ENCODE data around the gene TAL1.
A peak's percentile ranks its signal among the peaks of the same experiment; 100 is the strongest.
"Not testable (repeated sequence)": the region's sequence is repeated elsewhere in the genome, so short reads cannot be mapped to it uniquely, and the experiment has no call there.

The TAL1 gene

DNA sequence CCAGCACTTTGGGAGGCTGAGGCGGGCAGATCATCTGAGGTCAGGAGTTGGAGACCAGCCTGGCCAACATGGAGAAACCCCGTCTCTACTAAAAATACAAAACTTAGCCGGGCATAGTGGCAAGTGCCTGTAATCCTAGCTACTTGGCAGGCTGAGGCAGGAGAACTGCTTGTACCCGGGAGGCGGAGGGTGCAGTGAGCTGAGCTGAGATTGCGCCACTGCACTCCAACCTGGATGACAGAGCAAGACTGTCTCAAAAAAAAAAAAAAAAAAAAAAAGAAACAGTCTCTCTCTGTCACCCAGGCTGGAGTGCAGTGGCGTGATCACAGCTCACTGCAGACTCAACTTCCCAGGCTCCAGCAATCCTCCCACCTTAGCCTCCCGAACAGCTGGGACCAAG is 33.5 kb upstream of the TAL1 start:
- not testable (repeated sequence) for H3K4me3 ChIP-seq (ENCODE audit: insufficient read depth in 1 of 2, low read depth in 1 of 2, low read length in 2 of 2); H3K4me1 ChIP-seq (ENCODE audit: control insufficient read depth, insufficient read depth, low read depth, low read length); H3K36me3 ChIP-seq (ENCODE audit: control insufficient read depth in 1 of 2, insufficient read depth in 2 of 2, low read depth in 1 of 2, low read length in 2 of 2); H3K27ac ChIP-seq (ENCODE audit: low read length, poor library complexity, severe bottlenecking); H3K27me3 ChIP-seq (ENCODE audit: control insufficient read depth in 1 of 2, insufficient read depth in 1 of 2, low read length in 2 of 2); H3K79me1 ChIP-seq (replicated peaks; ENCODE audit: low read length, poor library complexity, severe bottlenecking); H3K18ac ChIP-seq (ENCODE audit: low read depth in 1 of 2, low read length in 2 of 2); H2BK120ac ChIP-seq (ENCODE audit: low read depth, low read length); H2BK12ac ChIP-seq (ENCODE audit: low read length in 2 of 2); H2BK5ac ChIP-seq (ENCODE audit: low read depth, low read length, poor library complexity, severe bottlenecking); H3K23ac ChIP-seq (ENCODE audit: low read length in 2 of 2); H4K91ac ChIP-seq (ENCODE audit: low read length); H3K9me3 ChIP-seq (ENCODE audit: control insufficient read depth, low read length); H2AFZ ChIP-seq (ENCODE audit: low read depth, low read length); H4K8ac ChIP-seq (ENCODE audit: low read length); DNase-seq; H3K4me2 ChIP-seq (ENCODE audit: low read length, poor library complexity, severe bottlenecking); H2AK5ac ChIP-seq (ENCODE audit: low read length, severe bottlenecking); H3K4ac ChIP-seq (ENCODE audit: low read depth in 1 of 2, low read length in 2 of 2); H3K14ac ChIP-seq (ENCODE audit: low read length in 2 of 2); H3K9ac ChIP-seq (ENCODE audit: low read length); H2BK15ac ChIP-seq (ENCODE audit: low read depth, poor library complexity, severe bottlenecking)
- 97% methylated on average over 7 of the region's 8 CpGs for WGBS

DNA sequence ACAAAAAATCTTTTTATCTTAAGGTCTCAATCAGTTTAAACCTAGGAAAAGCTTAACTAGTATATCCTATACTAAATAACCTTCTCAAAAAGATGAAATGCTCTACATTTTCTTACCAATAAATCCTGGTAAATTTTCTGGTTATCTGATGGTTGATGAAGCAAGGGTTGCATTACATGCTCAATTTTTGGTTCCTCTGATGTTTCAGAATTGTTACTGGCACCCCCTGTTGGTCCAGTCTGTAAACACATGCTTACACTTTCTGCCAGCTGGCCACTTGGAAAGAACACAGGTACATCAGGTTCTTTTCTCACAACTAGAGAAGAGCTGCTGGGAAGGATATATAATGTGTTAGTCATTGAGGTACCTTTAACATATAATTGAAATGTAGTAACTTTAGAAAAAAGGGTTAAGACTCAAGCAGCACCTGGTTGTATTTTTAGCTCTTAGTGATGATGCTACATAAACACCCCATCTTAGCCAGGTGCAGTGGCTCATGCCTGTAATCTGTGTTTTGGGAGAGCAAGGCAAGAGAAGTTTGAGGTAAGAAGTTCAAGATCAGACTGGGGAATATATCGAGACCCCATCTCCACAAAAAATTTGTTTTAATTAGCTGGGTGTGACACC is 30.9 kb upstream of the TAL1 start:
- Histone ChIP-seq H3K79me1 (replicated peaks; ENCODE audit: low read length, poor library complexity, severe bottlenecking) (peaks cover 10% of the 10 kb centered on the region), H3K27me3 (ENCODE audit: control insufficient read depth in 1 of 2, insufficient read depth in 1 of 2, low read length in 2 of 2) (no peaks in the 10 kb centered on the region), H4K8ac (ENCODE audit: low read length) (no peak overlapping the region), H3K4ac (ENCODE audit: low read depth in 1 of 2, low read length in 2 of 2) (no peak overlapping the region), H3K27ac (ENCODE audit: low read length, poor library complexity, severe bottlenecking) (no peak overlapping the region), H3K4me1 (ENCODE audit: control insufficient read depth, insufficient read depth, low read depth, low read length) (no peaks in the 10 kb centered on the region), H2AFZ (ENCODE audit: low read depth, low read length) (no peak overlapping the region), H3K23ac (ENCODE audit: low read length in 2 of 2) (no peak overlapping the region), H2BK120ac (ENCODE audit: low read depth, low read length) (no peak overlapping the region), H3K9ac (ENCODE audit: low read length) (no peak overlapping the region), H3K14ac (ENCODE audit: low read length in 2 of 2) (no peak overlapping the region), H3K9me3 (ENCODE audit: control insufficient read depth, low read length) (no peaks in the 10 kb centered on the region), H2BK15ac (ENCODE audit: low read depth, poor library complexity, severe bottlenecking) (no peak overlapping the region), H3K18ac (ENCODE audit: low read depth in 1 of 2, low read length in 2 of 2) (no peak overlapping the region), H2BK12ac (ENCODE audit: low read length in 2 of 2) (no peak overlapping the region), H3K4me2 (ENCODE audit: low read length, poor library complexity, severe bottlenecking) (no peak overlapping the region), H2AK5ac (ENCODE audit: low read length, severe bottlenecking) (no peak overlapping the region), H2BK5ac (ENCODE audit: low read depth, low read length, poor library complexity, severe bottlenecking) (no peak overlapping the region), H3K36me3 (ENCODE audit: control insufficient read depth in 1 of 2, insufficient read depth in 2 of 2, low read depth in 1 of 2, low read length in 2 of 2) (peaks cover 3 to 9% of the 10 kb centered on the region in 2 experiments), H4K91ac (ENCODE audit: low read length) (no peak overlapping the region), H3K4me3 (ENCODE audit: insufficient read depth in 1 of 2, low read depth in 1 of 2, low read length in 2 of 2) (no peak overlapping the region)
- 100% methylated on average over 1 of the region's 1 CpG for WGBS
- peak; percentile 51 for DNase-seq

DNA sequence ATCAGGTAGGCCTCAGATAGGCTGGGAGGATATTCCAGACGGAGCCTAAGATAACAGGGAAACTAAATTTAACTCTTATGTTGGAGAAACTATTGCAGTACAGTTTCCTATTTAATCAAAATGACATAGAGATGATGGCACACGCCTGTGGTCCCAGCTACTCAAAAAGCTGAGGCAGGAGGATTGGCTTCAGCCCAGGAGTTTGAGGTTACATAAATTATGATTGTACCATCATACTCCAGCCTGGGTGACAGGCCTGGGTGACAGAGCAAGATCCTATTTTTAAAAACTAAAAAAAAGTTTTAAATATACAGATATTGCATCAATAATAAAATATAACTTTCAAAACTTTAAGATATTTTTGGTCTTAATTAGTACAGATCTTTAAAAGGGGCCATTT is 25.2 kb upstream of the TAL1 start:
- Histone ChIP-seq H3K23ac (ENCODE audit: low read length in 2 of 2) (no peak overlapping the region), H3K79me1 (replicated peaks; ENCODE audit: low read length, poor library complexity, severe bottlenecking) (peaks cover 5% of the 10 kb centered on the region), H3K9me3 (ENCODE audit: control insufficient read depth, low read length) (no peaks in the 10 kb centered on the region), H4K8ac (ENCODE audit: low read length) (no peak overlapping the region), H3K36me3 (ENCODE audit: control insufficient read depth in 1 of 2, insufficient read depth in 2 of 2, low read depth in 1 of 2, low read length in 2 of 2) (peaks cover 3 to 9% of the 10 kb centered on the region in 2 experiments), H2BK15ac (ENCODE audit: low read depth, poor library complexity, severe bottlenecking) (no peak overlapping the region), H3K27ac (ENCODE audit: low read length, poor library complexity, severe bottlenecking) (no peak overlapping the region), H3K9ac (ENCODE audit: low read length) (no peak overlapping the region), H3K4me3 (ENCODE audit: insufficient read depth in 1 of 2, low read depth in 1 of 2, low read length in 2 of 2) (no peak overlapping the region), H3K27me3 (ENCODE audit: control insufficient read depth in 1 of 2, insufficient read depth in 1 of 2, low read length in 2 of 2) (no peaks in the 10 kb centered on the region), H3K4me2 (ENCODE audit: low read length, poor library complexity, severe bottlenecking) (no peak overlapping the region), H4K91ac (ENCODE audit: low read length) (no peak overlapping the region), H2BK120ac (ENCODE audit: low read depth, low read length) (no peak overlapping the region), H3K4me1 (ENCODE audit: control insufficient read depth, insufficient read depth, low read depth, low read length) (no peaks in the 10 kb centered on the region), H2AFZ (ENCODE audit: low read depth, low read length) (no peak overlapping the region), H3K18ac (ENCODE audit: low read depth in 1 of 2, low read length in 2 of 2) (no peak overlapping the region), H2BK5ac (ENCODE audit: low read depth, low read length, poor library complexity, severe bottlenecking) (no peak overlapping the region), H3K4ac (ENCODE audit: low read depth in 1 of 2, low read length in 2 of 2) (no peak overlapping the region), H2BK12ac (ENCODE audit: low read length in 2 of 2) (no peak overlapping the region), H3K14ac (ENCODE audit: low read length in 2 of 2) (no peak overlapping the region), H2AK5ac (ENCODE audit: low read length, severe bottlenecking) (no peak overlapping the region)
- DNase-seq = no peak
- 100% methylated on average over 2 of the region's 2 CpGs for WGBS

DNA sequence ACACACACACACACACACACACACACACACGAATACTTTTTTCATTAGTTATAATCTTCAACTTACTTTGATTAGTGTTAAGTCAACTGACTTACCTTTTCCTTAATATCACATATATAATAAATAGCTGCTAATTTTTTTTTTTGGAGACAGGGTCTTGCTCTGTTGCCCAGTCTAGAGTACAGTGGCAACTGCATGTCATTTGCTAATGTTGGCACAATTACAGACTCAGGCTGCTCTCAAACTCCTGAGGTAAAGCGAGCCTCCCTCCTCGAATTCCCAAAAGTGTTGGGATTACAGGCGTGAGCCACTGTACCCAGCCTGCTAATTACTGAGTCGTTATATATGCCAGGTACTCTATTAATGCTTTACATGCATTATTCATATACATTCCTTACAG is 20.8 kb upstream of the TAL1 start:
- WGBS = 100% methylated on average over 2 of the region's 5 CpGs
- no peak overlapping the region for H3K4me3 ChIP-seq (ENCODE audit: insufficient read depth in 1 of 2, low read depth in 1 of 2, low read length in 2 of 2)
- H3K9me3 ChIP-seq (ENCODE audit: control insufficient read depth, low read length) = no peaks in the 10 kb centered on the region
- no peak overlapping the region for H3K27ac ChIP-seq (ENCODE audit: low read length, poor library complexity, severe bottlenecking)
- no peak overlapping the region for H3K23ac ChIP-seq (ENCODE audit: low read length in 2 of 2)
- H3K9ac ChIP-seq (ENCODE audit: low read length) = no peak overlapping the region
- H2AFZ ChIP-seq (ENCODE audit: low read depth, low read length) = no peak overlapping the region
- H3K14ac ChIP-seq (ENCODE audit: low read length in 2 of 2) = no peak overlapping the region
- no peak overlapping the region for H2BK15ac ChIP-seq (ENCODE audit: low read depth, poor library complexity, severe bottlenecking)
- H3K79me1 ChIP-seq (replicated peaks; ENCODE audit: low read length, poor library complexity, severe bottlenecking) = peaks cover 3% of the 10 kb centered on the region
- H3K4ac ChIP-seq (ENCODE audit: low read depth in 1 of 2, low read length in 2 of 2) = no peak overlapping the region
- H4K91ac ChIP-seq (ENCODE audit: low read length) = no peak overlapping the region
- no peak overlapping the region for H2BK5ac ChIP-seq (ENCODE audit: low read depth, low read length, poor library complexity, severe bottlenecking)
- H3K36me3 ChIP-seq (ENCODE audit: control insufficient read depth in 1 of 2, insufficient read depth in 2 of 2, low read depth in 1 of 2, low read length in 2 of 2) = peaks cover 0 to 9% of the 10 kb centered on the region in 2 experiments
- no peak overlapping the region for H2BK12ac ChIP-seq (ENCODE audit: low read length in 2 of 2)
- no peak overlapping the region for H2BK120ac ChIP-seq (ENCODE audit: low read depth, low read length)
- H4K8ac ChIP-seq (ENCODE audit: low read length) = no peak overlapping the region
- H2AK5ac ChIP-seq (ENCODE audit: low read length, severe bottlenecking) = no peak overlapping the region
- DNase-seq = no peak
- no peaks in the 10 kb centered on the region for H3K27me3 ChIP-seq (ENCODE audit: control insufficient read depth in 1 of 2, insufficient read depth in 1 of 2, low read length in 2 of 2)
- H3K18ac ChIP-seq (ENCODE audit: low read depth in 1 of 2, low read length in 2 of 2) = no peak overlapping the region
- no peak overlapping the region for H3K4me2 ChIP-seq (ENCODE audit: low read length, poor library complexity, severe bottlenecking)
- H3K4me1 ChIP-seq (ENCODE audit: control insufficient read depth, insufficient read depth, low read depth, low read length) = no peaks in the 10 kb centered on the region

Measured in mesenchymal stem cell (in vitro differentiated cells and primary cell).